HL-60 (cell line): ENCODE results near the gene CAVIN2.

Source experiments
- POLR2AphosphoS5 ChIP-seq: IDR thresholded peaks from 2 replicates; pipeline ENCODE4 v1.6.1; 2012; ENCODE audit warnings: low read depth
- TF ChIP-seq, protein P1 (sequence below): IDR thresholded peaks from one replicate; pipeline ENCODE4 v1.5.1; 2011; ENCODE audit warnings: low read length, control low read depth, inconsistent platforms; ENCODE audit not compliant: insufficient read depth

DNA sequence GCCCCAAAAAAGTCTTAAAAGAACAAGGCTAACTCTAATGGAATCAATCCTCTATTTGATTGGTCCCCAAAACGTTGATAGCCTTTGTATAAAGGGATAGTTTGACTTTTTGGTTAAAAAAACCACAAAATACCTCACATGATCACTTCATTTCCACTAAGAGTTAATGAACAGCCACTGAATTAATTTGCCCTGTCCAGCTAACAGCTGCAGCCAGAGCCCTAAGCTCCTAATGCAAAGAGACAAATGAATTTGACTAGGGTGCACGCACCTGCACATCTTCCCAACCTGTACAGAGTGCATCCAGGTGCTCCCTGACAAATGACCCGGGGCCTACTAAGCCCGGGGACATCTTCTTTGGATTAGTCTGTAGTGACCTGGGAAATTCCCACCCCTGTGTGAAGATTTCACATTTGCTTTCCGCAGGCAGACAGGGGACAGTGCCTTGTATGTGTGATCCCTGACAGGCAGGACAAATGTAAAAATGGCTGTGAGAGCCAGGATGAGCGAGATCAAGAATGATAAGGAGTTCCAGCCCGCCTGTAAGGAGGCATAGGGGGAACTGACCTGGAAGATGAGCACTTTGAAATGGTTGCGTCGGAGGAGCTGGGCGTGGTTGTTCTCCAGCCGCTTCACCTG is 893 bp downstream of the CAVIN2 start:
- TF ChIP-seq, protein P1, sequence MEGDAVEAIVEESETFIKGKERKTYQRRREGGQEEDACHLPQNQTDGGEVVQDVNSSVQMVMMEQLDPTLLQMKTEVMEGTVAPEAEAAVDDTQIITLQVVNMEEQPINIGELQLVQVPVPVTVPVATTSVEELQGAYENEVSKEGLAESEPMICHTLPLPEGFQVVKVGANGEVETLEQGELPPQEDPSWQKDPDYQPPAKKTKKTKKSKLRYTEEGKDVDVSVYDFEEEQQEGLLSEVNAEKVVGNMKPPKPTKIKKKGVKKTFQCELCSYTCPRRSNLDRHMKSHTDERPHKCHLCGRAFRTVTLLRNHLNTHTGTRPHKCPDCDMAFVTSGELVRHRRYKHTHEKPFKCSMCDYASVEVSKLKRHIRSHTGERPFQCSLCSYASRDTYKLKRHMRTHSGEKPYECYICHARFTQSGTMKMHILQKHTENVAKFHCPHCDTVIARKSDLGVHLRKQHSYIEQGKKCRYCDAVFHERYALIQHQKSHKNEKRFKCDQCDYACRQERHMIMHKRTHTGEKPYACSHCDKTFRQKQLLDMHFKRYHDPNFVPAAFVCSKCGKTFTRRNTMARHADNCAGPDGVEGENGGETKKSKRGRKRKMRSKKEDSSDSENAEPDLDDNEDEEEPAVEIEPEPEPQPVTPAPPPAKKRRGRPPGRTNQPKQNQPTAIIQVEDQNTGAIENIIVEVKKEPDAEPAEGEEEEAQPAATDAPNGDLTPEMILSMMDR = no peak
- TF ChIP-seq POLR2AphosphoS5 = no peak
